WTC11 (cell line): ENCODE results near the gene GFY. TPM values are rescaled to one million over a fixed set of nuclear protein-coding genes. Genes with fewer than 3 reads are reported as not detected.

ENCODE experiments used
- ATAC-seq: fragments of 200-7000 bp; cut with Tn5 transposase; 2 replicates; pipeline ENCODE4 v1.10.0; 2021; ENCODE audit warnings: mild to moderate bottlenecking, moderate library complexity
- CTCF ChIA-PET: fragments of 300-600 bp; sonication (Branson Sonifier 250); formaldehyde crosslinking; loops from one replicate; lab custom pipeline; 2021; ENCODE audit warnings: antibody characterized with exemption; lab: Charles Lee
- POLR2A ChIA-PET: fragments of 350-600 bp; sonication (Branson Sonifier 250); formaldehyde crosslinking; loops from one replicate; lab custom pipeline; 2021; ENCODE audit warnings: antibody characterized with exemption; lab: Charles Lee
- DNase-seq: peaks from one replicate; pipeline ENCODE4 v3.0.0; 2021; ENCODE audit warnings: low spot score
- H3K27ac Mint-ChIP-seq: 2 replicates; pipeline ENCODE4 v1.8.0; 2021; ENCODE audit warnings: mixed read lengths
- H3K27me3 Mint-ChIP-seq: 2 replicates; pipeline ENCODE4 v1.8.0; 2021; ENCODE audit warnings: low read depth, mild to moderate bottlenecking, moderate library complexity, mixed read lengths
- H3K36me3 Mint-ChIP-seq: 2 replicates; pipeline ENCODE4 v1.8.0; 2021; ENCODE audit warnings: mixed read lengths
- H3K4me1 Mint-ChIP-seq: 2 replicates; pipeline ENCODE4 v1.8.0; 2022; ENCODE audit warnings: mixed read lengths
- H3K4me3 Mint-ChIP-seq: 2 replicates; pipeline ENCODE4 v1.8.0; 2021; ENCODE audit warnings: mild to moderate bottlenecking, moderate library complexity, mixed read lengths
- H3K9me3 Mint-ChIP-seq: 2 replicates; pipeline ENCODE4 v1.8.0; 2021; ENCODE audit warnings: mixed read lengths
- ATF6 ChIP-seq: sonication (generic); formaldehyde crosslinking; IDR thresholded peaks from 2 replicates; pipeline ENCODE4 v1.8.1; 2023; ENCODE audit warnings: mild to moderate bottlenecking, missing genetic modification reagents
- CBFB ChIP-seq: sonication (generic); formaldehyde crosslinking; IDR thresholded peaks from 2 replicates; pipeline ENCODE4 v1.8.1; 2022; ENCODE audit warnings: mild to moderate bottlenecking, low read depth, missing genetic modification reagents
- CREB1 ChIP-seq: sonication (generic); formaldehyde crosslinking; IDR thresholded peaks from 2 replicates; pipeline ENCODE4 v1.8.0; 2023; ENCODE audit warnings: mild to moderate bottlenecking, missing genetic modification reagents
- FOXK1 ChIP-seq: sonication (generic); formaldehyde crosslinking; IDR thresholded peaks from 2 replicates; pipeline ENCODE4 v1.8.0; 2022; ENCODE audit warnings: mild to moderate bottlenecking, moderate library complexity, missing genetic modification reagents
- FOXP1 ChIP-seq: sonication (generic); formaldehyde crosslinking; IDR thresholded peaks from 2 replicates; pipeline ENCODE4 v1.8.0; 2022; ENCODE audit warnings: missing genetic modification reagents, mild to moderate bottlenecking, moderate library complexity, borderline replicate concordance
- HMGXB4 ChIP-seq: sonication (generic); formaldehyde crosslinking; IDR thresholded peaks from 2 replicates; pipeline ENCODE4 v1.8.1; 2023; ENCODE audit warnings: mild to moderate bottlenecking, moderate library complexity, missing genetic modification reagents
- IRF2 ChIP-seq: sonication (generic); formaldehyde crosslinking; IDR thresholded peaks from 2 replicates; pipeline ENCODE4 v1.8.0; 2022; ENCODE audit warnings: low read depth, missing genetic modification reagents, borderline replicate concordance
- KAT7 ChIP-seq: sonication (generic); formaldehyde crosslinking; IDR thresholded peaks from 2 replicates; pipeline ENCODE4 v1.8.1; 2023; ENCODE audit warnings: missing genetic modification reagents, mild to moderate bottlenecking, borderline replicate concordance
- MYBL2 ChIP-seq: sonication (generic); formaldehyde crosslinking; IDR thresholded peaks from 2 replicates; pipeline ENCODE4 v1.8.1; 2023; ENCODE audit warnings: mild to moderate bottlenecking, moderate library complexity, missing genetic modification reagents
- NFYB ChIP-seq: sonication (generic); formaldehyde crosslinking; conservative IDR thresholded peaks from 2 replicates; pipeline ENCODE4 v1.8.0; 2022; ENCODE audit warnings: low read depth, missing genetic modification reagents
- NR1H2 ChIP-seq: sonication (generic); formaldehyde crosslinking; IDR thresholded peaks from 2 replicates; pipeline ENCODE4 v1.9.0; 2021; ENCODE audit warnings: mild to moderate bottlenecking, moderate library complexity, missing genetic modification reagents
- PRRX2 ChIP-seq: fragments of 250-450 bp; sonication (Bioruptor Pico); IDR thresholded peaks from 2 replicates; pipeline ENCODE4 v1.8.0; 2021; ENCODE audit warnings: mild to moderate bottlenecking
- SMAD4 ChIP-seq: sonication (generic); formaldehyde crosslinking; IDR thresholded peaks from 2 replicates; pipeline ENCODE4 v1.8.0; 2022; ENCODE audit warnings: mild to moderate bottlenecking, missing genetic modification reagents
- TEAD1 ChIP-seq: sonication (generic); formaldehyde crosslinking; IDR thresholded peaks from 2 replicates; pipeline ENCODE4 v1.8.0; 2022; ENCODE audit warnings: mild to moderate bottlenecking, missing genetic modification reagents
- USF1 ChIP-seq: sonication (generic); formaldehyde crosslinking; IDR thresholded peaks from 2 replicates; pipeline ENCODE4 v1.8.0; 2022; ENCODE audit warnings: mild to moderate bottlenecking, missing genetic modification reagents
- ZBTB21 ChIP-seq: sonication (generic); formaldehyde crosslinking; IDR thresholded peaks from 2 replicates; pipeline ENCODE4 v1.8.1; 2023; ENCODE audit warnings: mild to moderate bottlenecking, missing genetic modification reagents, borderline replicate concordance
- ZNF121 ChIP-seq: sonication (generic); formaldehyde crosslinking; IDR thresholded peaks from 2 replicates; pipeline ENCODE4 v1.8.0; 2023; ENCODE audit warnings: missing genetic modification reagents
- ZNF532 ChIP-seq: fragments of 250-450 bp; sonication (Bioruptor Pico); IDR thresholded peaks from 2 replicates; pipeline ENCODE4 v1.9.0; 2021; ENCODE audit warnings: mild to moderate bottlenecking, borderline replicate concordance
- ZNF671 ChIP-seq: fragments of 250-450 bp; sonication (Bioruptor Pico); IDR thresholded peaks from 2 replicates; pipeline ENCODE4 v1.8.0; 2021; ENCODE audit warnings: mild to moderate bottlenecking
- total RNA-seq: library from RNA; stranded (reverse); gene quantifications from 3 replicates; pipeline ENCODE4 v1.2.3, GENCODE V29; 2021
- TF ChIP-seq, protein P1 (sequence below): fragments of 250-450 bp; sonication (Bioruptor Pico); IDR thresholded peaks from 2 replicates; pipeline ENCODE4 v1.9.0; 2021; ENCODE audit warnings: moderate library complexity, mild to moderate bottlenecking, inconsistent platforms, borderline replicate concordance

The GFY gene
- total RNA-seq, 1 experiment from 2014 or later: 0.87 TPM

DNA sequence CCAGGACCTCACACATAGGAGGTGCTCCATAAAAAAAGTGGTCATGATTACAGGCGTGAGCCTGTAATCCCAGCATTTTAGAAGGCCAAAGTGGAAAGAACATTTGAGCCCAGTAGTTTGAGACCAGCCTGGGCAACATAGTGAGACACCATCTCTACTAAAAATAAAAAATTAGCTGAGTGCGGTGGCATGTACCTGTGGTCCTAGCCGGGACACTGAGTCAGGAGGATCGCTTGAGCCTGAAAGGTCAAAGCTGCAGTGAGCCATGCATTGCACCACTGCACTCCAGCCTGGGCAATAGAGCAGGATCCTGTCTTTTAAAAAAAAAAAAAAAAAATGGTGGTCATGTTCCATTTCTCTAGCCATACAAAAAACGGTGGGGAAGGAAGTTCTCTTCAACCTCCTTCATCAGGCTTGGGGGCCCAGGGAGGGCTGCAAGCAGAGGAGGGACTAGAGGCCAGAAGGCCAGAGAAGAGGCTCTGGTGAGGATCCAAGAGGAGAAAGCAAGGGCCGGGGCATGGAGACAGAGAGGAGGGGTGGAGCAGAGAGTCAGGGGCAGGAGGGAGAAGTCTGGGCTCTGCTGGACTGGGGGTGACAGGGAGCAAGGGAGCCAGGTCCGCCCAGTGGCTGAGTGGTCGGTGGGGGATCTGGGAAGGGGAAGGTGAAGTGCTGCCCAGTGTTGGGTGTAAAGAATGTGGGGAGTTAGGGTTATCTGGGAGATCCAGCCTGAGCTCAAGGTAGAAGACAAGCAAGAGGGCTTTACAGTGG is 28.3 kb upstream of the GFY start:
- peaks cover 46% of the 10 kb centered on the region for H3K4me1 Mint-ChIP-seq
- no peaks in the 10 kb centered on the region for H3K9me3 Mint-ChIP-seq
- ATAC-seq (no peak), DNase-seq (no peak)
- no peaks in the 10 kb centered on the region for H3K36me3 Mint-ChIP-seq
- H3K27me3 Mint-ChIP-seq: no peaks in the 10 kb centered on the region; the same call in 1 of the 2 replicates
- no peak overlapping the region for H3K27ac Mint-ChIP-seq
- TF ChIP-seq HMGXB4 (CRISPR knock-in tag): no peak
- TF ChIP-seq ZNF121: peak; percentile 87
- no peak overlapping the region for H3K4me3 Mint-ChIP-seq
- CTCF ChIA-PET: interaction anchor here (1.2 to 2.0 kb wide), 4 partner anchors 20 to 46 kb away, joined by 4 to 6 read pairs (median 6); partner anchors contain the start of gene GFY
- POLR2A ChIA-PET: no interaction called here

GRCh38 chr19:49398001-49398615 is 27.1 kb upstream of the GFY start:
- Mint-ChIP-seq H3K4me1 (peaks cover 46% of the 10 kb centered on the region), H3K4me3 (no peak overlapping the region), H3K9me3 (no peaks in the 10 kb centered on the region), H3K27ac (peak overlapping the region; percentile 48; the same call in 1 of the 2 replicates), H3K27me3 (no peaks in the 10 kb centered on the region; the same call in 1 of the 2 replicates), H3K36me3 (no peaks in the 10 kb centered on the region)
- ATAC-seq (no peak), DNase-seq (no peak)
- TF ChIP-seq FOXP1 (no peak), HMGXB4 (CRISPR knock-in tag) (no peak), ZBTB21 (CRISPR knock-in tag) (no peak), MYBL2 (CRISPR knock-in tag) (no peak), IRF2 (CRISPR knock-in tag) (no peak), NR1H2 (CRISPR knock-in tag) (no peak), SMAD4 (no peak), FOXK1 (no peak), NFYB (CRISPR knock-in tag) (no peak), CREB1 (CRISPR knock-in tag) (no peak), ZNF532 (CRISPR knock-in tag) (no peak), ATF6 (no peak), ZNF671 (CRISPR knock-in tag) (no peak), PRRX2 (no peak), KAT7 (CRISPR knock-in tag) (no peak), USF1 (CRISPR knock-in tag) (no peak), TEAD1 (no peak), CBFB (CRISPR knock-in tag) (no peak)
- TF ChIP-seq, protein P1, sequence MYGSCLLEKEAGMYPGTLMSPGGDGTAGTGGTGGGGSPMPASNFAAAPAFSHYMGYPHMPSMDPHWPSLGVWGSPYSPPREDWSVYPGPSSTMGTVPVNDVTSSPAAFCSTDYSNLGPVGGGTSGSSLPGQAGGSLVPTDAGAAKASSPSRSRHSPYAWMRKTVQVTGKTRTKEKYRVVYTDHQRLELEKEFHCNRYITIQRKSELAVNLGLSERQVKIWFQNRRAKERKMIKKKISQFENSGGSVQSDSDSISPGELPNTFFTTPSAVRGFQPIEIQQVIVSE (CRISPR knock-in tag): no peak
- ChIA-PET POLR2A (no interaction called here), CTCF (interaction anchor here (0.6 to 2.0 kb wide), 7 partner anchors 19 to 46 kb away, joined by 3 to 6 read pairs (median 3); partner anchors contain the start of gene DKKL1)
